GM21515 (cell line): ENCODE results near the gene SLC12A2.

Experiments used
- ATAC-seq: cut with Tn5 transposase; IDR thresholded peaks from one replicate; pipeline ENCODE4 v1.9.1; 2021; ENCODE audit not compliant: unreplicated experiment

SLC12A2 gene

GRCh38 chr5:128093368-128093767 is 9.8 kb downstream of the SLC12A2 start:
- ATAC-seq, result no peak

GRCh38 chr5:128097224-128097623 is 13.7 kb downstream of the SLC12A2 start:
- ATAC-seq, result no peak

GRCh38 chr5:128097781-128098180 is 14.2 kb downstream of the SLC12A2 start:
- no peak for ATAC-seq

- no peak for ATAC-seq
These were observed 16.4 kb downstream of the SLC12A2 start for GRCh38 chr5:128099944-128100343.

GRCh38 chr5:128100860-128101557 is 17.4 kb downstream of the SLC12A2 start:
- ATAC-seq, result no peak

GRCh38 chr5:128101676-128102075 is 18.1 kb downstream of the SLC12A2 start:
- ATAC-seq, result no peak

- ATAC-seq, result no peak
These were observed 21.6 kb downstream of the SLC12A2 start for GRCh38 chr5:128105203-128105602.

- no peak for ATAC-seq
These were observed 25.6 kb downstream of the SLC12A2 start for GRCh38 chr5:128109138-128109537.

- no peak for ATAC-seq
These were observed 26.2 kb downstream of the SLC12A2 start for GRCh38 chr5:128109766-128110165.

- ATAC-seq, result no peak
These were observed 28.4 kb downstream of the SLC12A2 start for GRCh38 chr5:128111818-128112448.

GRCh38 chr5:128116445-128116844 is 32.9 kb downstream of the SLC12A2 start:
- ATAC-seq, result no peak

GRCh38 chr5:128118214-128118613 is 34.6 kb downstream of the SLC12A2 start:
- no peak for ATAC-seq

GRCh38 chr5:128121651-128122050 is 38.1 kb downstream of the SLC12A2 start:
- ATAC-seq, result no peak

- ATAC-seq, result no peak
These were observed 40.4 kb downstream of the SLC12A2 start for GRCh38 chr5:128123936-128124335.

GRCh38 chr5:128126241-128126640 is 42.7 kb downstream of the SLC12A2 start:
- no peak for ATAC-seq

GRCh38 chr5:128132499-128132898 is 48.9 kb downstream of the SLC12A2 start:
- no peak for ATAC-seq

GRCh38 chr5:128135286-128135685 is 51.7 kb downstream of the SLC12A2 start:
- ATAC-seq, result no peak

GRCh38 chr5:128143911-128144310 is 60.3 kb downstream of the SLC12A2 start:
- no peak for ATAC-seq

GRCh38 chr5:128144491-128144890 is 60.9 kb downstream of the SLC12A2 start:
- no peak for ATAC-seq

GRCh38 chr5:128146671-128147070 is 63.1 kb downstream of the SLC12A2 start:
- ATAC-seq, result no peak

GRCh38 chr5:128154943-128155342 is 71.4 kb downstream of the SLC12A2 start:
- ATAC-seq, result no peak

- no peak for ATAC-seq
These were observed 72.2 kb downstream of the SLC12A2 start for GRCh38 chr5:128155776-128156175.

- ATAC-seq, result no peak
These were observed 73.0 kb downstream of the SLC12A2 start for GRCh38 chr5:128156521-128156920.
